HepG2 (cell line): ENCODE measurements around the gene TH. TPM values are rescaled to one million over a fixed set of nuclear protein-coding genes. Genes with fewer than 3 reads are reported as not detected.

Experiments used
- ARNT2 ChIP-seq: sonication (generic); formaldehyde crosslinking; IDR thresholded peaks from 2 replicates; pipeline ENCODE4 v1.8.0; 2022; ENCODE audit warnings: mild to moderate bottlenecking, low read depth, missing genetic modification reagents, moderate library complexity
- ATF1 ChIP-seq: IDR thresholded peaks from 2 replicates; pipeline ENCODE4 v1.6.1; 2016; ENCODE audit warnings: mild to moderate bottlenecking, control low read depth
- ATRX ChIP-seq: sonication (generic); formaldehyde crosslinking; IDR thresholded peaks from 2 replicates; pipeline ENCODE4 v1.4.0; 2020; ENCODE audit warnings: missing genetic modification reagents, borderline replicate concordance
- HOXA7 ChIP-seq: sonication (generic); formaldehyde crosslinking; IDR thresholded peaks from 2 replicates; pipeline ENCODE4 v1.8.1; 2022; ENCODE audit warnings: mild to moderate bottlenecking, missing genetic modification reagents, moderate library complexity
- KAT2B ChIP-seq: fragments of 150-350 bp; IDR thresholded peaks from 2 replicates; pipeline ENCODE4 v1.6.1; 2014; ENCODE audit warnings: low read depth, low read length, borderline replicate concordance
- KDM4B ChIP-seq: sonication (generic); formaldehyde crosslinking; IDR thresholded peaks from 2 replicates; pipeline ENCODE4 v1.4.0; 2020; ENCODE audit warnings: missing genetic modification reagents
- KLF15 ChIP-seq: sonication (generic); formaldehyde crosslinking; IDR thresholded peaks from 2 replicates; pipeline ENCODE4 v1.8.1; 2023; ENCODE audit warnings: borderline replicate concordance, mild to moderate bottlenecking, inconsistent platforms, missing genetic modification reagents, mixed read lengths
- NR1H2 ChIP-seq: sonication (generic); formaldehyde crosslinking; IDR thresholded peaks from 2 replicates; pipeline ENCODE4 v1.8.1; 2022; ENCODE audit warnings: low read depth, missing genetic modification reagents, borderline replicate concordance
- NRL ChIP-seq: sonication (generic); formaldehyde crosslinking; IDR thresholded peaks from 2 replicates; pipeline ENCODE4 v1.5.0; 2020; ENCODE audit warnings: missing genetic modification reagents, mild to moderate bottlenecking, moderate library complexity, borderline replicate concordance
- PATZ1 ChIP-seq: sonication (generic); formaldehyde crosslinking; IDR thresholded peaks from 2 replicates; pipeline ENCODE4 v1.4.0; 2020; ENCODE audit warnings: missing genetic modification reagents
- PAX8 ChIP-seq: sonication (generic); formaldehyde crosslinking; IDR thresholded peaks from 2 replicates; pipeline ENCODE4 v1.8.0; 2022; ENCODE audit warnings: mild to moderate bottlenecking, missing genetic modification reagents, borderline replicate concordance
- SNAPC2 ChIP-seq: sonication (generic); formaldehyde crosslinking; IDR thresholded peaks from 2 replicates; pipeline ENCODE4 v1.8.1; 2022; ENCODE audit warnings: mild to moderate bottlenecking, missing genetic modification reagents
- TIGD3 ChIP-seq: sonication (generic); formaldehyde crosslinking; IDR thresholded peaks from 2 replicates; pipeline ENCODE4 v1.5.1; 2020; ENCODE audit warnings: mild to moderate bottlenecking, missing genetic modification reagents, borderline replicate concordance
- TRIM24 ChIP-seq: sonication (generic); formaldehyde crosslinking; IDR thresholded peaks from 2 replicates; pipeline ENCODE4 v1.8.0; 2022; ENCODE audit warnings: mild to moderate bottlenecking, missing genetic modification reagents
- ZBTB20 ChIP-seq: sonication (generic); formaldehyde crosslinking; IDR thresholded peaks from 2 replicates; pipeline ENCODE4 v1.8.1; 2023; ENCODE audit warnings: missing genetic modification reagents, low read depth, mild to moderate bottlenecking, borderline replicate concordance
- ZFP37 ChIP-seq: sonication (generic); formaldehyde crosslinking; IDR thresholded peaks from 2 replicates; pipeline ENCODE4 v1.4.0; 2020; ENCODE audit warnings: missing genetic modification reagents, borderline replicate concordance
- ZNF354B ChIP-seq: sonication (generic); formaldehyde crosslinking; IDR thresholded peaks from 2 replicates; pipeline ENCODE4 v1.8.0; 2022; ENCODE audit warnings: mild to moderate bottlenecking, missing genetic modification reagents
- ZNF556 ChIP-seq: sonication (generic); formaldehyde crosslinking; IDR thresholded peaks from 2 replicates; pipeline ENCODE4 v1.4.0; 2020; ENCODE audit warnings: mild to moderate bottlenecking, missing genetic modification reagents, borderline replicate concordance
- ZNF605 ChIP-seq: sonication (generic); formaldehyde crosslinking; IDR thresholded peaks from 2 replicates; pipeline ENCODE4 v1.8.0; 2022; ENCODE audit warnings: mild to moderate bottlenecking, missing genetic modification reagents
- ZNF770 ChIP-seq: sonication (generic); formaldehyde crosslinking; IDR thresholded peaks from 2 replicates; pipeline ENCODE4 v1.5.0; 2020; ENCODE audit warnings: mild to moderate bottlenecking, missing genetic modification reagents
- ZNF850 ChIP-seq: sonication (generic); formaldehyde crosslinking; conservative IDR thresholded peaks from 2 replicates; pipeline ENCODE4 v1.9.0; 2021; ENCODE audit warnings: mild to moderate bottlenecking, missing genetic modification reagents
- polyA plus RNA-seq, 8 experiments: library from polyadenylated mRNA; depleted of rRNA in 3 of 8; stranded (reverse) in 7 of 8; unstranded in 1 of 8; fragments of >200 nt; fragmentation: Illumina TruSeq in 4 of 8; extraction: Trizol in 4 of 8; gene quantifications; 2 replicates each; pipeline versions ENCODE4 v1.2.1 to v1.2.3, GENCODE V29; 2011 to 2016; ENCODE audit warnings: low read depth in 4 of 8, missing spikeins in 1 of 8, mixed read lengths in 1 of 8; ENCODE audit not compliant: insufficient read depth in 1 of 8
- total RNA-seq, 5 experiments: library from RNA; depleted of rRNA; stranded (reverse); fragments of >200 nt; fragmentation: Illumina TruSeq; extraction: Trizol; gene quantifications; 2 replicates each; pipeline ENCODE4 v1.2.3, GENCODE V29; 2016; ENCODE audit warnings: low read depth in 1 of 5

The TH gene
- total and polyA plus RNA-seq, 2 of the 13 experiments (the other 11 are each of a cell fraction or from before 2014, with no cell fraction given): 0.36 TPM; not detected in 1

GRCh38 chr11:2211113-2211971 lies 39.7 kb upstream of the TH start (continued):
- TF ChIP-seq ZBTB20 (CRISPR knock-in tag) (0 out of 2 replicates have a peak, but pooled peaks have one; percentile 22), NR1H2 (no peak), HOXA7 (CRISPR knock-in tag) (no peak), ZNF605 (peak; percentile 91), KAT2B (no peak), ZNF556 (CRISPR knock-in tag) (peak; percentile 65), ATRX (CRISPR knock-in tag) (no peak), ARNT2 (CRISPR knock-in tag) (no peak), ZNF354B (CRISPR knock-in tag) (no peak), TIGD3 (no peak), SNAPC2 (CRISPR knock-in tag) (peak; percentile 75; the same call in 1 of the 2 replicates), PAX8 (no peak), ZNF850 (CRISPR knock-in tag) (no peak), TRIM24 (CRISPR knock-in tag) (0 out of 2 replicates have a peak, but pooled peaks have one; percentile 42), ATF1 (CRISPR knock-in tag) (no peak), ZFP37 (peak; percentile 85; the same call in 1 of the 2 replicates), NRL (no peak; the same call in 1 of the 2 replicates), PATZ1 (CRISPR knock-in tag) (peak; percentile 97), KDM4B (no peak; the same call in none of the 2 replicates), ZNF770 (CRISPR knock-in tag) (peak; percentile 100), KLF15 (no peak; the same call in 1 of the 2 replicates)
